HepG2 (cell line): Measurements from ENCODE around the gene TWNK. TPM values are rescaled to one million over a fixed set of nuclear protein-coding genes. Genes with fewer than 3 reads are reported as not detected.

ENCODE experiments used
- ATF1 ChIP-seq: IDR thresholded peaks from 2 replicates; pipeline ENCODE4 v1.6.1; 2016; ENCODE audit warnings: mild to moderate bottlenecking, control low read depth
- KAT2B ChIP-seq: fragments of 150-350 bp; IDR thresholded peaks from 2 replicates; pipeline ENCODE4 v1.6.1; 2014; ENCODE audit warnings: low read depth, low read length, borderline replicate concordance
- TGIF2 ChIP-seq: IDR thresholded peaks from 2 replicates; pipeline ENCODE4 v1.6.1; 2016; ENCODE audit warnings: control low read depth, missing compliant biosample characterization
- TMF1 ChIP-seq: sonication (generic); formaldehyde crosslinking; IDR thresholded peaks from 2 replicates; pipeline ENCODE4 v1.8.1; 2022; ENCODE audit warnings: low read depth, missing genetic modification reagents
- ZNF142 ChIP-seq: sonication (generic); formaldehyde crosslinking; IDR thresholded peaks from 2 replicates; pipeline ENCODE4 v1.4.0; 2020; ENCODE audit warnings: missing genetic modification reagents
- ZNF672 ChIP-seq: sonication (generic); formaldehyde crosslinking; IDR thresholded peaks from 2 replicates; pipeline ENCODE4 v1.8.1; 2022; ENCODE audit warnings: missing genetic modification reagents
- ZNF687 ChIP-seq: sonication (generic); formaldehyde crosslinking; IDR thresholded peaks from 2 replicates; pipeline ENCODE4 v1.5.1; 2020; ENCODE audit warnings: mild to moderate bottlenecking, missing genetic modification reagents, moderate library complexity
- polyA plus RNA-seq, 8 experiments: library from polyadenylated mRNA; depleted of rRNA in 3 of 8; stranded (reverse) in 7 of 8; unstranded in 1 of 8; fragments of >200 nt; fragmentation: Illumina TruSeq in 4 of 8; extraction: Trizol in 4 of 8; gene quantifications; 2 replicates each; pipeline versions ENCODE4 v1.2.1 to v1.2.3, GENCODE V29; 2011 to 2016; ENCODE audit warnings: low read depth in 4 of 8, missing spikeins in 1 of 8, mixed read lengths in 1 of 8; ENCODE audit not compliant: insufficient read depth in 1 of 8
- total RNA-seq, 5 experiments: library from RNA; depleted of rRNA; stranded (reverse); fragments of >200 nt; fragmentation: Illumina TruSeq; extraction: Trizol; gene quantifications; 2 replicates each; pipeline ENCODE4 v1.2.3, GENCODE V29; 2016; ENCODE audit warnings: low read depth in 1 of 5
- TF ChIP-seq, protein P1 (sequence below): sonication (generic); formaldehyde crosslinking; IDR thresholded peaks from 2 replicates; pipeline ENCODE4 v1.4.0; 2020; ENCODE audit warnings: mild to moderate bottlenecking, missing genetic modification reagents

The TWNK gene
- total and polyA plus RNA-seq, 2 of the 13 experiments (the other 11 are each of a cell fraction or from before 2014, with no cell fraction given): 10.7 to 16.5 TPM

GRCh38 chr10:101012525-101013364 lies 25.4 kb downstream of the TWNK start (continued):
- no peak for TF ChIP-seq ZNF672 (CRISPR knock-in tag)
- no peak for TF ChIP-seq KAT2B
- TF ChIP-seq TGIF2: no peak
- TF ChIP-seq ATF1 (CRISPR knock-in tag): no peak
- no peak for TF ChIP-seq TMF1 (CRISPR knock-in tag)
- TF ChIP-seq ZNF142 (CRISPR knock-in tag): no peak
- TF ChIP-seq, protein P1, sequence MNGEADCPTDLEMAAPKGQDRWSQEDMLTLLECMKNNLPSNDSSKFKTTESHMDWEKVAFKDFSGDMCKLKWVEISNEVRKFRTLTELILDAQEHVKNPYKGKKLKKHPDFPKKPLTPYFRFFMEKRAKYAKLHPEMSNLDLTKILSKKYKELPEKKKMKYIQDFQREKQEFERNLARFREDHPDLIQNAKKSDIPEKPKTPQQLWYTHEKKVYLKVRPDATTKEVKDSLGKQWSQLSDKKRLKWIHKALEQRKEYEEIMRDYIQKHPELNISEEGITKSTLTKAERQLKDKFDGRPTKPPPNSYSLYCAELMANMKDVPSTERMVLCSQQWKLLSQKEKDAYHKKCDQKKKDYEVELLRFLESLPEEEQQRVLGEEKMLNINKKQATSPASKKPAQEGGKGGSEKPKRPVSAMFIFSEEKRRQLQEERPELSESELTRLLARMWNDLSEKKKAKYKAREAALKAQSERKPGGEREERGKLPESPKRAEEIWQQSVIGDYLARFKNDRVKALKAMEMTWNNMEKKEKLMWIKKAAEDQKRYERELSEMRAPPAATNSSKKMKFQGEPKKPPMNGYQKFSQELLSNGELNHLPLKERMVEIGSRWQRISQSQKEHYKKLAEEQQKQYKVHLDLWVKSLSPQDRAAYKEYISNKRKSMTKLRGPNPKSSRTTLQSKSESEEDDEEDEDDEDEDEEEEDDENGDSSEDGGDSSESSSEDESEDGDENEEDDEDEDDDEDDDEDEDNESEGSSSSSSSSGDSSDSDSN: no peak
- TF ChIP-seq ZNF687 (CRISPR knock-in tag): no peak
